Hepatocyte (in vitro differentiated cells): Measurements from ENCODE around the gene KLHL30. TPM values are rescaled to one million over a fixed set of nuclear protein-coding genes. Genes with fewer than 3 reads are reported as not detected.

Experiments
- DNase-seq: peaks from one replicate; pipeline ENCODE4 v3.0.0-alpha.2; 2016; ENCODE audit warnings: low spot score
- H2AFZ ChIP-seq: fragments of 200-600 bp; sonication (generic); 2 replicates; pipeline ENCODE4 v1.6.0; 2016; ENCODE audit warnings: antibody characterized with exemption, mild to moderate bottlenecking
- H3K27ac ChIP-seq: fragments of 200-600 bp; sonication (generic); 2 replicates; pipeline ENCODE4 v1.5.1; 2016; ENCODE audit warnings: mild to moderate bottlenecking
- H3K27me3 ChIP-seq: fragments of 200-600 bp; sonication (generic); 2 replicates; pipeline ENCODE4 v1.6.1; 2016
- H3K36me3 ChIP-seq: fragments of 200-600 bp; sonication (generic); replicated peaks from 2 replicates; pipeline ENCODE4 v1.5.1; 2016; ENCODE audit warnings: low read depth; ENCODE audit not compliant: insufficient read depth
- H3K4me1 ChIP-seq: fragments of 200-600 bp; sonication (generic); 2 replicates; pipeline ENCODE4 v1.5.1; 2016; ENCODE audit warnings: mild to moderate bottlenecking, moderate library complexity; ENCODE audit not compliant: insufficient read depth
- H3K4me2 ChIP-seq: fragments of 200-600 bp; sonication (generic); 2 replicates; pipeline ENCODE4 v1.6.0; 2016
- H3K4me3 ChIP-seq: fragments of 200-600 bp; sonication (generic); 2 replicates; pipeline ENCODE4 v1.5.1; 2016; ENCODE audit warnings: mild to moderate bottlenecking
- H3K79me2 ChIP-seq: fragments of 200-600 bp; sonication (generic); 2 replicates; pipeline ENCODE4 v1.6.0; 2017; ENCODE audit warnings: mild to moderate bottlenecking
- H3K9me2 ChIP-seq: fragments of 200-600 bp; sonication (generic); replicated peaks from 2 replicates; pipeline ENCODE4 v1.6.0; 2017; ENCODE audit warnings: mild to moderate bottlenecking; ENCODE audit not compliant: insufficient read depth
- H3K9me3 ChIP-seq: fragments of 200-600 bp; sonication (generic); 2 replicates; pipeline ENCODE4 v1.5.1; 2016; ENCODE audit warnings: low read depth, mild to moderate bottlenecking
- H4K20me1 ChIP-seq: fragments of 200-600 bp; sonication (generic); 2 replicates; pipeline ENCODE4 v1.6.0; 2016; ENCODE audit warnings: mild to moderate bottlenecking; ENCODE audit not compliant: insufficient read depth, poor library complexity, severe bottlenecking
- CTCF ChIP-seq: fragments of 200-600 bp; sonication (generic); IDR thresholded peaks from 2 replicates; pipeline ENCODE4 v1.5.1; 2016; ENCODE audit warnings: antibody characterized with exemption, mild to moderate bottlenecking; ENCODE audit not compliant: poor library complexity
- EZH2 ChIP-seq: fragments of 200-600 bp; sonication (generic); IDR thresholded peaks from 2 replicates; pipeline ENCODE4 v1.6.1; 2016; ENCODE audit warnings: antibody characterized with exemption, mild to moderate bottlenecking, borderline replicate concordance
- EZH2phosphoT487 ChIP-seq: fragments of 200-600 bp; sonication (generic); IDR thresholded peaks from one replicate; pipeline ENCODE4 v1.6.1; 2018; ENCODE audit warnings: antibody characterized with exemption, mild to moderate bottlenecking, low read depth, moderate library complexity; ENCODE audit not compliant: unreplicated experiment, severe bottlenecking
- WGBS: methylation state at CpG from one replicate; pipeline ENCODE4 v1.1.6; 2016; ENCODE audit warnings: low lambda C conversion rate; ENCODE audit errors: missing lambda C conversion rate; 5-methylcytosine and 5-hydroxymethylcytosine counted together
- polyA plus RNA-seq: library from polyadenylated mRNA; unstranded; fragments of >200 nt; fragmentation: Nextera tagmentation; extraction: Ambion mirVana; gene quantifications from 2 replicates; pipeline ENCODE4 v1.2.1, GENCODE V29; 2016
- total RNA-seq: library from RNA; depleted of rRNA; stranded (reverse); fragments of >200 nt; gene quantifications from 2 replicates; pipeline ENCODE4 v1.2.3, GENCODE V29; 2014

KLHL30 gene
- total and polyA plus RNA-seq, 2 experiments from 2014 or later: 0.15 TPM; not detected in 1

- Histone ChIP-seq H2AFZ (no peak overlapping the region), H4K20me1 (no peaks in the 10 kb centered on the region), H3K4me2 (no peak overlapping the region), H3K9me2 (no peaks in the 10 kb centered on the region), H3K27me3 (no peaks in the 10 kb centered on the region), H3K27ac (peak overlapping the region; percentile 48), H3K4me3 (no peak overlapping the region), H3K79me2 (no peaks in the 10 kb centered on the region), H3K36me3 (no peaks in the 10 kb centered on the region), H3K4me1 (peaks cover 18% of the 10 kb centered on the region), H3K9me3 (no peaks in the 10 kb centered on the region)
- 69% methylated on average over 10 of the region's 10 CpGs for WGBS
- TF ChIP-seq EZH2: no peak
- no peak for TF ChIP-seq EZH2phosphoT487
- no peak for TF ChIP-seq CTCF
- DNase-seq: peak; percentile 46
These were observed 3.3 kb downstream of the KLHL30 start for GRCh38 chr2:238141541-238142318.

- Histone ChIP-seq H3K4me2 (no peak overlapping the region), H3K36me3 (no peaks in the 10 kb centered on the region), H3K27me3 (no peaks in the 10 kb centered on the region), H2AFZ (no peak overlapping the region), H3K9me3 (no peaks in the 10 kb centered on the region), H3K4me3 (no peak overlapping the region), H3K27ac (no peak overlapping the region), H3K4me1 (peaks cover 18% of the 10 kb centered on the region), H3K79me2 (no peaks in the 10 kb centered on the region), H4K20me1 (no peaks in the 10 kb centered on the region), H3K9me2 (no peaks in the 10 kb centered on the region)
- TF ChIP-seq EZH2phosphoT487 (no peak), EZH2 (no peak)
- no peak for DNase-seq
- 82% methylated on average over 28 of the region's 30 CpGs for WGBS
These were observed 4.1 kb downstream of the KLHL30 start for GRCh38 chr2:238142382-238143205.

- Histone ChIP-seq H3K4me2 (no peak overlapping the region), H2AFZ (no peak overlapping the region), H3K79me2 (no peaks in the 10 kb centered on the region), H3K36me3 (no peaks in the 10 kb centered on the region), H3K4me3 (no peak overlapping the region), H3K9me2 (no peaks in the 10 kb centered on the region), H4K20me1 (no peaks in the 10 kb centered on the region), H3K27ac (no peak overlapping the region), H3K4me1 (peaks cover 15% of the 10 kb centered on the region), H3K27me3 (no peaks in the 10 kb centered on the region), H3K9me3 (no peaks in the 10 kb centered on the region)
- TF ChIP-seq EZH2phosphoT487 (no peak), EZH2 (no peak), CTCF (no peak)
- no peak for DNase-seq
- 88% methylated on average over 19 of the region's 20 CpGs for WGBS
These were observed 4.9 kb downstream of the KLHL30 start for GRCh38 chr2:238143239-238143951.

- Histone ChIP-seq H3K36me3 (no peaks in the 10 kb centered on the region), H3K4me3 (no peak overlapping the region), H2AFZ (no peak overlapping the region), H4K20me1 (no peaks in the 10 kb centered on the region), H3K4me1 (peaks cover 14% of the 10 kb centered on the region), H3K79me2 (no peaks in the 10 kb centered on the region), H3K4me2 (no peak overlapping the region), H3K27me3 (no peaks in the 10 kb centered on the region), H3K9me3 (no peaks in the 10 kb centered on the region), H3K9me2 (no peaks in the 10 kb centered on the region), H3K27ac (no peak overlapping the region)
- no peak for DNase-seq
- TF ChIP-seq EZH2 (no peak), EZH2phosphoT487 (no peak), CTCF (no peak)
- WGBS: 99% methylated on average over 5 of the region's 5 CpGs
These were observed 5.8 kb downstream of the KLHL30 start for GRCh38 chr2:238144262-238144661.
